ENCODE measurements around the gene PRKCA. TPM values are rescaled to one million over a fixed set of nuclear protein-coding genes. Genes with fewer than 3 reads are reported as not detected.

PRKCA gene
- total and polyA plus RNA-seq, 9 of the 15 experiments (the other 6 are each of a cell fraction or from before 2014, with no cell fraction given) = 3.2 to 33.0 (median 17.8) TPM

GRCh38 chr17:66611397-66611796 lies 309.0 kb downstream of the PRKCA start:
- Histone ChIP-seq H4K20me1 (replicated peaks; ENCODE audit: control insufficient read depth, insufficient read depth, low read length) (no peaks in the 10 kb centered on the region), H3K4me3 (no peak overlapping the region), H3K4me1 (replicated peaks in 1 of 2; ENCODE audit: control insufficient read depth in 2 of 2, insufficient read depth in 2 of 2, low read length in 2 of 2) (no peaks in the 10 kb centered on the region), H3K9me3 (replicated peaks; ENCODE audit: control insufficient read depth, insufficient read depth, low read depth, low read length) (no peaks in the 10 kb centered on the region), H3K79me2 (ENCODE audit: control insufficient read depth, insufficient read depth, low read length) (no peaks in the 10 kb centered on the region), H3K9ac (ENCODE audit: insufficient read depth in 1 of 2, low read depth in 2 of 2, low read length in 2 of 2) (no peak overlapping the region), H3K36me3 (ENCODE audit: control insufficient read depth, insufficient read depth, low read length) (no peaks in the 10 kb centered on the region), H3K27ac (ENCODE audit: extremely low read depth, low read depth, low read length) (no peak overlapping the region), H3K4me2 (ENCODE audit: insufficient read depth, low read length) (no peak overlapping the region), H2AFZ (ENCODE audit: low read depth, low read length) (no peak overlapping the region), H3K9me1 (ENCODE audit: control insufficient read depth, insufficient read depth, low read length) (no peaks in the 10 kb centered on the region), H3K27me3 (ENCODE audit: control insufficient read depth in 2 of 2, insufficient read depth in 2 of 2, low read length in 2 of 2) (no peaks in the 10 kb centered on the region)
- FAIRE-seq = no peak
- POLR2A ChIA-PET = no interaction called here
- in situ Hi-C loops (cut with MboI) = no loop called here
- intact Hi-C loops (cut with micrococcal nuclease) = no loop called here
- ATAC-seq = no peak
- no peak for DNase-seq (ENCODE audit: extremely low read depth in 1 of 4, low spot score in 3 of 4)
- BruUV-seq (replicated peaks) = no TSS peak
- CTCF ChIA-PET (ENCODE audit: low intra/inter-chr PET ratio) = no interaction called here
- TF ChIP-seq ZNF134 (CRISPR knock-in tag; conservative IDR thresholded peaks at IDR 0.05) (peak; percentile 62; the same call in 1 of the 2 replicates), KDM5B (IDR thresholded peaks at IDR 0.05; ENCODE audit: insufficient replicate concordance, low read depth, low read length) (no peak)

DNA sequence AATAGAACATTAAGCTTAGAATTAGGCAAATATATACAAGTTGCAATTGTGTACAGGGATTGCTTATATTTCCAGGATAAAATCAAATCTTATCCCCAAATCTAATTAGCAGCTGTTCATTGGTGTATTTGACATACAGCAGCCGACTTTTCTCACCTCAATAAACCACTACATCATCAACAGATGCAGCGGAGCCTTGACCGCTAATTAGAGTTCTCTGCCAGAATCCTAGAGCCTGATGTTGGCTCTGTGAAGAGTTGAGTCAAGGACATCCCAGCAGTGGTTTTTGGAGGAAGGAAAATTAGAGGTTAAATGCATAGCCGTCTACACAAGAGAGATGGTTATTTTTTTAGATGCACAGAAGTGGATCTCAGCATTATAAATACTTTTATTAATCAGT lies 310.6 kb downstream of the PRKCA start:
- CTCF ChIA-PET (ENCODE audit: low intra/inter-chr PET ratio) = no interaction called here
- POLR2A ChIA-PET = no interaction called here
- intact Hi-C loops (cut with micrococcal nuclease) = no loop called here
- Histone ChIP-seq H3K4me2 (ENCODE audit: insufficient read depth, low read length) (no peak overlapping the region), H3K27me3 (ENCODE audit: control insufficient read depth in 2 of 2, insufficient read depth in 2 of 2, low read length in 2 of 2) (no peaks in the 10 kb centered on the region), H4K20me1 (replicated peaks; ENCODE audit: control insufficient read depth, insufficient read depth, low read length) (no peaks in the 10 kb centered on the region), H3K4me1 (replicated peaks in 1 of 2; ENCODE audit: control insufficient read depth in 2 of 2, insufficient read depth in 2 of 2, low read length in 2 of 2) (no peaks in the 10 kb centered on the region), H3K9me3 (replicated peaks; ENCODE audit: control insufficient read depth, insufficient read depth, low read depth, low read length) (no peaks in the 10 kb centered on the region), H3K9ac (ENCODE audit: insufficient read depth in 1 of 2, low read depth in 2 of 2, low read length in 2 of 2) (no peak overlapping the region), H3K27ac (ENCODE audit: extremely low read depth, low read depth, low read length) (no peak overlapping the region), H3K36me3 (ENCODE audit: control insufficient read depth, insufficient read depth, low read length) (no peaks in the 10 kb centered on the region), H3K9me1 (ENCODE audit: control insufficient read depth, insufficient read depth, low read length) (no peaks in the 10 kb centered on the region), H3K79me2 (ENCODE audit: control insufficient read depth, insufficient read depth, low read length) (no peaks in the 10 kb centered on the region), H3K4me3 (no peak overlapping the region), H2AFZ (ENCODE audit: low read depth, low read length) (no peak overlapping the region)
- DNase-seq (ENCODE audit: extremely low read depth in 1 of 4, low spot score in 3 of 4) (no peak), FAIRE-seq (no peak), ATAC-seq (no peak)
- no TSS peak for BruUV-seq (replicated peaks)
- 65% methylated on average over 4 of the region's 4 CpGs for whole genome bisulfite sequencing (ENCODE audit: insufficient coverage, low coverage, missing lambda C conversion rate)
- in situ Hi-C loops (cut with MboI) = no loop called here
- no peak for TF ChIP-seq FOXK1 (CRISPR knock-in tag; IDR thresholded peaks at IDR 0.05; ENCODE audit: borderline replicate concordance)
- TF ChIP-seq KDM5B (IDR thresholded peaks at IDR 0.05; ENCODE audit: insufficient replicate concordance, low read depth, low read length) = no peak

Data from K562 (cell line).